GOT3 (cell line): ENCODE data around the gene ST8SIA5.

ENCODE experiments used
- DNase-seq: peaks from one replicate; lab custom pipeline; 2025; ENCODE audit warnings: mixed read lengths; lab: John Stamatoyannopoulos, UW

ST8SIA5 gene

GRCh38 chr18:46672062-46672970, 84.5 kb downstream of the ST8SIA5 start:
- DNase-seq = no peak

DNA sequence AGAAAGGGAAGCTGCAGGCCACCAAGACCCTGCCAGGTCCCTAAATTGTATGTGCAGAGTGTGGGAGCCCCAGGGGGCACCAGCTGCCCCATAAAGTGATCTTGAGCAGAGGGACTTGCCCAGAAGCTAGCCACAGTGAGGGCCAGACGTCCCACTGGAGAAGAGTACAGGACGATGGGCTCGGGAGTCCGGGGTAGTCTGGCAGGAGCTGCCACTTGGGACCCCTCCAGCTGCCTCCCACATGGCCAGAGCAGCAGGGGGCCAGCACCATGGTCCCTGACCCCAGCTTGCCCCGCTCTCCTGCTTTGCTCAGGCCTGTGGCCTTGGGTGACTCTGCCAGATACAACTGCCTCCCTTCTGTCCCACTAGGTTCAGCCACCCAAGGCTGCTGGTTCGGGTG, 88.2 kb downstream of the ST8SIA5 start:
- no peak for DNase-seq

DNA sequence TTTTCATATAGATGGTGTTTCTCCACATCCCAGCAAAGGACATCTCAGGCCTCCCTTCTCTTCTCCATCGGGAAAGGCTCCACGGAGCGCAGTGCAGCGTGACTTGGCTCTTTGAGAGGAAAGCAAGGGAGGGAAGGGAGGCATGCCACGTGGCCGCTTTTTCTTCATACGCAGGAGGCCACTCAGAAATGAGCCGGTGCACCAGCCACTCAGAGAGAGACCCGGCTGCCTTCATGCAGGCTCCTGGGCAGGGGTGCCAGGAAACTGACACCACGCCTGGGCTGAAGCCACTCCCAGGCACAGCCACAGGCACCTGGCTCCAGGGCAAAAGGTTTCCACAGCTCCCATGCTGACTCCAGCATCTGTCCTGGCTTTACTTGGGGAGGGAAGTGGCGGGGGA, 88.7 kb downstream of the ST8SIA5 start:
- DNase-seq = no peak

GRCh38 chr18:46663539-46663938, 93.3 kb downstream of the ST8SIA5 start:
- DNase-seq = no peak

DNA sequence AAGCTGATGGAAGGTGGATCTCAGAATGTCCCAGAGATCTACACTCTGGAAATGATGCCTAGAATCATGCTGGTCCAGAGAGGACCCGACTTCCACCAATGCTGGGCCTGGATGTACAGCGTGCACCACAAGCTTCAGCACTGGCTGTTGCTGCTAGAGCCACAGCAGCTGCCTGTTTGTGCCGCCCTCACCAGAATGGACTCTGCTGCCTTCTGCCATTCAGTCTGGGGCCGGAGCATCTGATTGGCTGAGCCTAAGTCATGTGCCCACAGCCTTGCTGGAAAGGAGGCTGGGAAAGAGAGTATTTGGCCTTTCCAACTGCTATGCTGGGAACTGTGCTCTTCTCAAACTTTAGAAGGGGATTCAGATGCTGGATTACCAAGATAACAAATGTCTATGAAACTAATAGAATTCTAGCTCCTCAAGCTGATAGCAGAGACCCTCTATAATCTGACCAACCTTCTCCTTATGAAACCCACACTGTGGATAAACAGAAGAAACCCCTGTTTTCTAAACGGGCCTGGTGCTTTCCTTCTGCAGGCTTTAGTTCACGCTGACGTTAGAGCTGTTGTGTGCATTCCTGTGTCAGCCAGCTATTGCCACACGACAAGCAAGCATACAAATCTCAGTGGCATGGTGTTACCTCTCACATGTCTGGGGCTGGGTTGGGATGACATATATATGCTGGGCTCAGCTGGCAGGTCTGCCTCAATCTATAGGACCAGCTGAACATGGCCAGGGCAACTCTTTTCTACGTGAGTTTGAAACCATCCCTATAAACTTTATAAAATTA, 95.7 kb downstream of the ST8SIA5 start:
- no peak for DNase-seq

GRCh38 chr18:46659484-46659883, 97.4 kb downstream of the ST8SIA5 start:
- DNase-seq = no peak

DNA sequence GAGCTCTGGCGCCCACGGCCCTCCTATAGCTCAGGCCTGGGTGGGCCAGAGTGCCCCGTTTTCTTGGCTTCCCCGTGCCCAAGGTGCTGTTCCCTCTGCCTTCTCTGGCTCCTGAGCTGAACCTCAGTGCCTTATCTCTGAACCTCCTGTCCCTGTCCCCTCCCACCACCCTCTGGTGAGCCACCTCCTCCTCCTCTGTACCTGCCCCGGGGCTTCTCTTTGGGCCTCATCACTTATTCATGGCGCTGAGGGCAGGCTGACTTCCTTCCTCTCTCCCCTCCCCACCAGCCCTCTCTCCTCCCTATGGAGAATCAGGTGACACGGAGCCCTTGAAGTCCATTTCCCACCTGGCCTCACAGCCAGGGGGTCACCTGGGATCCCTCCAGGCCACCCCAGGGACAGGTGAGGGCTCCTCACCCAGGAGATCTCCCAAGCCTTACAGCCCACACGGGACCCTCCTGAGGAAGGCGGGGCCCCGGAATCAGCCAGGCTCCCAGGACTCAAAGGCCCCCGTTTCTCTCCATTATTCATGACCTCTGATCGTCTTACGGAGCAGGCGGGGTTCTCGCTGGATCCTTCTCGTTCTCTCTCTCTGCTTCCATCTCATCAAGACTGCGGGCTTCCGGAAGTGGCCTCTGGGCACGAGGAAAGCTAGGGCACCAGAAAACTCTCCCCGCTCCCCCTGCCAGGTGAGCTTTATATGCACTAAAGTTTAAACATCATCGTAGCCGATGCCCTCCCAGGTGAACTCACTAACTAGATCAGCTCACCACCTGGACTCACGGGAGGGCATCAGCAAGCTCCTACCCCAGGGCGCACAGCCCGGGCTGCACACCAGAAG, 99.5 kb downstream of the ST8SIA5 start, which contains the start of gene LOXHD1:
Gene LOXHD1, minus strand, starts transcription at position 106 of the 841 bp plus-strand sequence. CDS start 187 bp downstream, outside the sequence.
- no peak for DNase-seq

DNA sequence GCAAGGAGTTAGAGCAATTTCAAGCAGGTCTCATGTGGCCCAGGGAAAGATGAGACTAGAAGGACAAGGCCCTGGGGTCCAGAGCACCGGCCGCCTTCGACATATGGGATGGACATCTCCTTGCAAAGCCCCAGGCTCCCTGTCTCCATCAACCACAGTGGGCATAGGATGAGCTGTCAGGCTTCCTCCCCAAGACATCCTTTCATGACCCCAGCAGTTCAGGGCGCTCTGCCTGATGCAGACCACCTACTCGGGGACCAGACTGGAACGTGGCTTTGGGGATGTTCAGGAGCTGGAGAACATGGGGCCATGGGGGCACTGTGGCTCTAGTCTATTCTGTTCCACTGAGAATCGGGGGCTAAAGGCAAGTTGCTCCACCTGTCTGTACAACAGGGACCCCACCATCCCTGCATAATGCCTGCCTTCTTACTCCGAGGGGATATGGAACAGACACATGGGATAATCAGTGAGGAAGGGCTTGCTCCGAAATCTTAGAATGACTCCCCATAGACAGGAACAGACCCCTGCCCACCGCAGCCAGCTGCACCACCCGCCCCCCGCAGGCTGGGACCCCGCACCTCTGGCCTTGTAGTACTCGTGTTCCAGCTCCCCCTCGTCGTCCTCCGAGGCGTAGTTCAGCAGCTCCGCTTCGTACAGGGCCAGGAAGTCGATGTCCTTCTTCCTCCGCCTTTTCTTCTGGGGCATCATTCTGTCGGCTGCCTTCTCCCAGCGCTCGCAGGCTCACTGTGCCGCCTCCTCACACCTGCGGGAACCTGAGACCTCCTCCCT, 100.3 kb downstream of the ST8SIA5 start:
- no peak for DNase-seq

DNA sequence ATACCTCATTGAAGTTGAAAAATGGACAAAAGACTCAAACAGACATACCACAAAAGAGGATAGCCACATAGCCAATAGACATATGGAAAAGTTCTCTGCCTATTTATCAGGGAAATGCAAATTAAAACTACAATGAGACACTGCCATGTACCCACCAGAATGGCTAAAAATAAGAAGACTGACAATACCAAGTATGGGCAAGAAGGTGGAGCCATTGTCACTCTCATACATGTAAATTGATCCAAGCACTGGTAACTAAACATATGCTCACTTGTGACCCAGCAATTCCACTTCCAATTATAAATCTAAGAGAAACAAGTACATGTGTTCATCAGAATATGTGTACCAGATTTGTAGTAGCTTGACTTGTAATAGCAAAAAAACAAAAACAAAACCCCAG, 104.5 kb downstream of the ST8SIA5 start:
- DNase-seq = no peak

- DNase-seq = no peak
These were observed 106.2 kb downstream of the ST8SIA5 start for GRCh38 chr18:46650681-46651080.

GRCh38 chr18:46649071-46649862, 107.6 kb downstream of the ST8SIA5 start:
- no peak for DNase-seq

DNA sequence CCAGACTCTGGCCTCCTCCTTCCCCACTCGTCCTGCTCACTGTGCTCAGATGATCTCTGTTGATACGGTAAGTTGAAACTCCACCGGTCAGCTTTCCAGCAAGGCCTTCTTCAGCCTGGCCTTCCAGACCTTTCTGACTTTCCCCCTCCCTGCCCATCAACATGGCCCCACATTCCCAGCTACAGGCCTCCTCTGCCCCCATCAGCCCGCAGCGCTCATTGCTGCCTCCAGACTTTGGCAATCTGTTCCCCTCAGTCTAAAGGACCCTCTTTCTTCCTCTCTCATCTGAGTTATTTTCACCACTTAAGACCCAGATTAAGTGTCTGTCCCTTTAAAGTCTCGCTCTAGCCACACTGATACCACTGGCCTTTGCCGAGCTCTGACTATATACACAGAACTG, 110.4 kb downstream of the ST8SIA5 start:
- DNase-seq = no peak

GRCh38 chr18:46642561-46642960, 114.3 kb downstream of the ST8SIA5 start:
- no peak for DNase-seq

GRCh38 chr18:46641917-46642316, 114.9 kb downstream of the ST8SIA5 start:
- DNase-seq = peak; percentile 4

DNA sequence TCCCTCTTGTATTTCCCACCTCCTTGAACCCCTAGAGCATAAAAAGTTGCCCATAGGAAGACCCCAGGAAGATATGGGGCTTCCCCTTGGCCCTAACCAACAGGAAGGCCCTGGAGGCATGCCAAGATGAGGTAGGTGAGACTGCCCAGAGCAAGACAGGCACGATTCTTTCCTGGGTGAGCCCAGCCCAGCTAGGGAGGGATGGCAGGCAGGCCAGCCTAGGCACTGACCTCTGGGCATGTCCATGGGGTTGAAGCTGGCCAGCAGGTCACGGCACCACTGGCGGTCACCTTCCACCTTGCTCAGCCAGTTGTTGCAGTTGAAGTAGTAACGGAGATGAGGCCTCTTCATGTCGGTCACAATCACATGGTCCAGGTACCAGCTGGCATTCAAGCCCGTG, 117.5 kb downstream of the ST8SIA5 start:
- DNase-seq = no peak

DNA sequence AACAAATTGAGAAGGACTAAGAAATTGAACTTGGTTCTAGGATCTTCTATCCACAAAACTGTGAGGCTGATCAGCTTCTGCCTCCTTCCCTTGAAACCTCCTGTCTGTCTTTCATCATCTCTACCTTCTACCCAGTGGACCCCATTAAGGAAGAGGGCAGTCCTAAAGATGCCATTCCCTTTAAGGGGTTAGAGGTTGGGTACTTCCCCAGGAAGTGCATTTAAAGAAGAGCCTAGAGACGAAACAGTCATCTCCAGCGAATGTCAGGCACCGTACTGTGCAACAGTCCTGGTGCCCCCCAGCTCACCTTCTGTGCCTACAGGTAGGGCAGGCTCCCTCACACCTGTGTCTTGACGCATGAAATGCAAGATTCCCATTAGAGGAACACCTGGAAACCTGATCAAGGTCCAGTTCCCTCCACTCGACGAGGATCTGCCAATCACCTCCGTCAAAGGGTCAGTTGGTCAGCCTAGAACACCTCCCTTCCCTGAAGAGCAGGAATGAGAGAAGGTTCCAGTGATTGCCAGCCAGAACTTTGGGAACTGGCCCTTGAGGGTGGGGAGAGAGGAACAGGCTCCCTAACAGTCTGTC, 120.7 kb downstream of the ST8SIA5 start:
- no peak for DNase-seq

- no peak for DNase-seq
These were observed 124.3 kb downstream of the ST8SIA5 start for GRCh38 chr18:46632401-46633071.

DNA sequence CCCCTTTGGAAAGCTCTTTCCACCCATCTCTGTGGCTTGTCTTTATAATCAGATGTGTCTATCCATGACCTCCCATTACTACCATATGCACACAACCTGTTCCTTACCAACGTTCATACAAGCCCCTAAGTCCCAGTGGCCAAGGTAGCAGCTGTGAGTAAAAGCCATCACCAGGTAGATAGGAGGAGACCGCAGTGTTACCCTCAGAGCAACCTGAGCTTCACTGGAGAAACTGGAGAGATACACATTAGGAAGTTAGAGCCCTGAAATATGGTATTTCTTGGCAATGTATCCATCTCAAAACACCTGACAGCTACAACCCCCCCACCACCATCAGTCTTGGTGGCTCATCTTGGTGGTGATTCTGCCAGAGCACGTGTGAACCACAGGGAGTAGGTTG, 125.9 kb downstream of the ST8SIA5 start:
- DNase-seq = no peak

DNA sequence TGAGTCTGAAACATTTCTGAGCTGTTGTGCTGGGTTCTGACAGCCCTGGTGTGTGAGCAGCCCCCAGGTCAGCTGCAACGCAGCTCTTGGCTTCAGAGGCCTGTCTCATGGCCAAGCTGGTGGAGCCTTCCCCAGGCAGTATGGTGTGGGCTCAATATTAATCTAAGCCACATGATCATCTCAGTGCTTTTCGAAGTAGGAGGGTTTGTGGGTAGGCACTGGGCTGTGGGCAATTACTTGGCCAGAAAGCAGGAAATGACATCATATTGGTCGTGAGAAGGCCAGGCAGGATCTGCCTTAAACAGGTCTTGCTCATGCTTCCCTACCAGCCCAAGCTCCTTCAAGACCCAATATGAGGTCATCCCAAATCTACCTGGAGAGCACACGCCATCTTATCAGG, 126.7 kb downstream of the ST8SIA5 start:
- DNase-seq = no peak
